ENCODE measurements around the gene ABRACL. TPM values are rescaled to one million over a fixed set of nuclear protein-coding genes. Genes with fewer than 3 reads are reported as not detected.

The ABRACL gene
- total and polyA plus RNA-seq, 2 of the 4 experiments (the other 2 are of a cell fraction), result 16.0 to 27.9 TPM

DNA sequence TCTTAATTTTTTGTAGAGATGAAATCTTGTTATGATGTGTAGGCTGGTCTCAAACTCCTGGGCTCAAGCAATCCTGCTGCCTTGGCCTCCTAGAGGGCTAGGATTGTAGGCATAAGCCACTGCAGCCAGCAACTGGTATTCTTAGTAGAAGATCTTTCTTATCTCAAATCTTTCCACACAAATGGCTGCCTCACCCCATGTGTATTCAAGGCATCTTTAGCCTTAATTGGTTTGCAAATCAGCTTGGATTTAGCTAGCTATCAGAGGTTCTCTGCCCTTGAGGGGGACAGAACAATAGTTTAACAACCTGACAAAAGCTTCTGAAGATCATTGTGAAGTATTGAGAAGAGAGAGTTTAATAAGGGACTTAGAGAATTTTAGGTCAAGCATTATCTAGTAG is 17.9 kb upstream of the ABRACL start:
- Histone ChIP-seq H4K20me1 (ENCODE audit: insufficient read depth, low read length) (no peaks in the 10 kb centered on the region), H2BK120ac (ENCODE audit: low read depth, low read length) (no peak overlapping the region)
- intact Hi-C loops (cut with micrococcal nuclease), result no loop called here

More for the DNA sequence above, 17.9 kb upstream of the ABRACL start:
- no peak overlapping the region for H2BK15ac ChIP-seq (ENCODE audit: low read depth, low read length)
- H2AK5ac ChIP-seq (ENCODE audit: low read depth, low read length), result no peak overlapping the region
- H2AK9ac ChIP-seq (replicated peaks; ENCODE audit: low read depth, low read length, poor library complexity), result no peak overlapping the region
- no peak overlapping the region for H3K9ac ChIP-seq (ENCODE audit: low read depth, low read length)
- H3K27ac ChIP-seq (ENCODE audit: insufficient read depth, low read length), result no peak overlapping the region
- ATAC-seq (ENCODE audit: low read depth) (no peak), DNase-seq (no peak)
- dilution Hi-C loops (cut with HindIII; ENCODE audit: low sequenced_read_pairs, unreplicated experiment), result no loop called here
- H4K5ac ChIP-seq (ENCODE audit: low read depth, low read length), result no peak overlapping the region
- H3K27me3 ChIP-seq (ENCODE audit: control insufficient read depth, insufficient read depth, low read length), result peaks cover 24% of the 10 kb centered on the region
- no peak overlapping the region for H3K23ac ChIP-seq (ENCODE audit: low read depth, low read length)
- no peak overlapping the region for H2BK5ac ChIP-seq (ENCODE audit: low read depth, low read length, poor library complexity, severe bottlenecking)
- H4K91ac ChIP-seq (ENCODE audit: insufficient read depth, low read depth, low read length), result no peak overlapping the region
- H3K9me1 ChIP-seq (ENCODE audit: insufficient read depth, low read length), result no peaks in the 10 kb centered on the region
- no peak overlapping the region for H2BK20ac ChIP-seq (ENCODE audit: low read depth, low read length)
- in situ Hi-C loops (cut with MboI; ENCODE audit: low sequenced_read_pairs), result no loop called here
- no peak overlapping the region for H4K8ac ChIP-seq (ENCODE audit: low read depth in 2 of 2, low read length in 2 of 2)
- no peak overlapping the region for H3K18ac ChIP-seq (ENCODE audit: low read depth, low read length)
- H3K4me2 ChIP-seq (ENCODE audit: low read depth, low read length), result no peak overlapping the region
- ChIA-PET POLR2A (ENCODE audit: unreplicated experiment) (no interaction called here), CTCF (no interaction called here)
- H2AFZ ChIP-seq (replicated peaks; ENCODE audit: low read length, poor library complexity), result no peak overlapping the region
- no peak overlapping the region for H3K4ac ChIP-seq (ENCODE audit: low read depth, low read length)
- H3K79me1 ChIP-seq (ENCODE audit: low read depth in 1 of 2, low read length in 2 of 2), result no peaks in the 10 kb centered on the region
- no peaks in the 10 kb centered on the region for H3K4me1 ChIP-seq (ENCODE audit: control insufficient read depth, insufficient read depth, low read length)
- no peak overlapping the region for H3K4me3 ChIP-seq (ENCODE audit: insufficient read depth, low read depth, low read length)
- TF ChIP-seq CHD1 (IDR thresholded peaks at IDR 0.05; ENCODE audit: low read depth, low read length), result no peak
- no peak for TF ChIP-seq BHLHE40 (IDR thresholded peaks at IDR 0.05; ENCODE audit: low read depth, low read length)
- TF ChIP-seq MAFK (IDR thresholded peaks at IDR 0.05; ENCODE audit: low read depth, low read length), result no peak
- TF ChIP-seq, protein P1, sequence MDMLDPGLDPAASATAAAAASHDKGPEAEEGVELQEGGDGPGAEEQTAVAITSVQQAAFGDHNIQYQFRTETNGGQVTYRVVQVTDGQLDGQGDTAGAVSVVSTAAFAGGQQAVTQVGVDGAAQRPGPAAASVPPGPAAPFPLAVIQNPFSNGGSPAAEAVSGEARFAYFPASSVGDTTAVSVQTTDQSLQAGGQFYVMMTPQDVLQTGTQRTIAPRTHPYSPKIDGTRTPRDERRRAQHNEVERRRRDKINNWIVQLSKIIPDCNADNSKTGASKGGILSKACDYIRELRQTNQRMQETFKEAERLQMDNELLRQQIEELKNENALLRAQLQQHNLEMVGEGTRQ (IDR thresholded peaks at IDR 0.05; ENCODE audit: low read depth, low read length), result no peak
- TF ChIP-seq FOS (IDR thresholded peaks at IDR 0.05; ENCODE audit: low read depth, low read length), result no peak
- TF ChIP-seq RCOR1 (IDR thresholded peaks at IDR 0.05; ENCODE audit: insufficient replicate concordance, low read length), result no peak
- no peak for TF ChIP-seq SMC3 (IDR thresholded peaks at IDR 0.05; ENCODE audit: low read depth, low read length)
- TF ChIP-seq MAZ (IDR thresholded peaks at IDR 0.05; ENCODE audit: borderline replicate concordance, low read depth, low read length), result no peak
- no peak for TF ChIP-seq RAD21 (IDR thresholded peaks at IDR 0.05; ENCODE audit: low read length)
- no peak overlapping the region for H3K14ac ChIP-seq (replicated peaks; ENCODE audit: low read depth, low read length)
- H3K56ac ChIP-seq (ENCODE audit: extremely low read depth, insufficient read depth, low read length), result no peak overlapping the region
- H3K36me3 ChIP-seq (ENCODE audit: control insufficient read depth, insufficient read depth, low read length), result no peaks in the 10 kb centered on the region
- H3K9me3 ChIP-seq (ENCODE audit: control insufficient read depth, insufficient read depth, low read length), result no peaks in the 10 kb centered on the region
- no TSS peak for BruUV-seq (replicated peaks)

All from IMR-90 (cell line).